MCF 10A (cell line): ENCODE results near the gene LONP1. TPM values are rescaled to one million over a fixed set of nuclear protein-coding genes. Genes with fewer than 3 reads are reported as not detected.

Experiments used
- BruUV-seq: library from RNA; stranded (reverse); fragments of 400-500 nt; replicated peaks from 2 replicates; lab custom pipeline; 2021; lab: Mats Ljungman, UMichigan
- CTCF ChIA-PET: fragments of 300-600 bp; sonication (Branson Sonifier 250); formaldehyde crosslinking; extraction: SDS; loops from one replicate; lab custom pipeline; 2021; ENCODE audit warnings: antibody characterized with exemption, inconsistent platforms; lab: Yijun Ruan, JAX
- POLR2A ChIA-PET: fragments of 300-600, 350-650 bp; sonication (Branson Sonifier 250); formaldehyde crosslinking; extraction: SDS; loops from one replicate; lab custom pipeline; 2020; ENCODE audit warnings: antibody characterized with exemption, inconsistent platforms; lab: Yijun Ruan, JAX
- DNase-seq: peaks from one replicate; pipeline ENCODE4 v3.0.0-alpha.2; 2018; ENCODE audit not compliant: unreplicated experiment
- H3K27ac Mint-ChIP-seq: one replicate; pipeline ENCODE4 v1.8.0; 2022; ENCODE audit warnings: mild to moderate bottlenecking, low read depth, mixed read lengths; ENCODE audit not compliant: unreplicated experiment
- H3K27me3 Mint-ChIP-seq: one replicate; pipeline ENCODE4 v1.8.0; 2022; ENCODE audit warnings: mixed read lengths; ENCODE audit not compliant: insufficient read depth, unreplicated experiment
- H3K36me3 Mint-ChIP-seq: one replicate; pipeline ENCODE4 v1.8.0; 2022; ENCODE audit warnings: mild to moderate bottlenecking, moderate library complexity, mixed read lengths; ENCODE audit not compliant: insufficient read depth, unreplicated experiment
- H3K4me1 Mint-ChIP-seq: one replicate; pipeline ENCODE4 v1.8.0; 2022; ENCODE audit warnings: mixed read lengths; ENCODE audit not compliant: insufficient read depth, unreplicated experiment
- H3K4me3 Mint-ChIP-seq: one replicate; pipeline ENCODE4 v1.8.0; 2022; ENCODE audit warnings: mild to moderate bottlenecking, moderate library complexity, mixed read lengths; ENCODE audit not compliant: unreplicated experiment
- H3K9me3 Mint-ChIP-seq: one replicate; pipeline ENCODE4 v1.8.0; 2022; ENCODE audit warnings: mixed read lengths; ENCODE audit not compliant: unreplicated experiment
- CTCF ChIP-seq: fragments of 200-600 bp; IDR thresholded peaks from one replicate; pipeline ENCODE4 v1.8.0; 2022; ENCODE audit warnings: antibody characterized with exemption, mild to moderate bottlenecking; ENCODE audit not compliant: unreplicated experiment
- intact Hi-C: fragments of 100-400 bp; cut with micrococcal nuclease; formaldehyde crosslinking; loops from 2 replicates; pipeline ENCODE4 v1.14.1; 2022
- total RNA-seq: library from RNA; stranded (reverse); gene quantifications from 2 replicates; pipeline ENCODE4 v1.2.3, GENCODE V29; 2022

LONP1 gene
- total RNA-seq, 1 experiment from 2014 or later: 219 TPM

- Mint-ChIP-seq H3K27ac (no peak overlapping the region), H3K4me3 (no peak overlapping the region), H3K4me1 (no peaks in the 10 kb centered on the region), H3K36me3 (peaks cover 85% of the 10 kb centered on the region), H3K27me3 (no peaks in the 10 kb centered on the region), H3K9me3 (no peaks in the 10 kb centered on the region)
- POLR2A ChIA-PET: interaction anchor here (0.9 kb wide), 1 partner anchor 23 kb away, joined by 4 read pairs; no protein-coding TSS in a partner anchor
- TF ChIP-seq CTCF: no peak
- intact Hi-C loops: loop anchor here (10.0 kb wide), 1 partner anchor 99 kb away; the partner anchor contains the start of gene DUS3L
- CTCF ChIA-PET: no interaction called here
- DNase-seq: no peak
- no TSS peak for BruUV-seq
Measured at GRCh38 chr19:5695649-5696195, 24.2 kb downstream of the LONP1 start.

DNA sequence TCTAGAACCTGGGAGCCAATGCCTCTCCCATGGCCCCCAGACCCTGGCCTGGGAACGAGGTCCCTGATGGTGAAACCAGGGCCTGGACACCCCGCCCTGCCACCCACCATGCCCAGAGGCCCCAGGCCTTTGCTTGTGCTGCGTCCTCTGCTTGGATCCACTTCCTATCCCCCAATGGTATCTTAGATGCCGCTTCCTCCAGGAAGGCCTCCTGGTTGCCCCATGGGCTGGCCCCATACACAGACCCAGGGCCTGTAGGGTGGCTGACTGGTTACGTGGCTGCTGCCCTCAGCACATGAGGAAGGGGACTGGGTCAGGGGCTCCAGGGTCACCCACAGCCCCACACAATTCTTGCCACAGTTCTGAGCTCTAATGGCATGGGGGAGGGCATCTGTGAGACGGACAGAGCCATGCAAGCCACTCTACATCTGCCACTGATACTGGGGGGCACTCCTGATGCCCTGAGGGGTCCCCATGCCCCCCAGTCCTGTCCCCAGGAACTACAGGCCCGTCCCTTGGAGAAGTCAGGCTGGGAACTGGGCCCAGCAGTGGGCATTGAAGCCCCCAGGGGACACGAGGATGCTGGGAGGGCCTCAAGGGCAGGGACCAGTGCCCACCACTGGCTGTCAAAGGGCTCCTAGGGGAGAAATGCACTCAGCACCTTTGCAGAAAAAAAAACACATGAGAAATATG is 24.8 kb downstream of the LONP1 start:
- peaks cover 88% of the 10 kb centered on the region for H3K36me3 Mint-ChIP-seq

GRCh38 chr19:5694167-5694955 is 25.6 kb downstream of the LONP1 start:
- no peak overlapping the region for H3K4me3 Mint-ChIP-seq
- peaks cover 89% of the 10 kb centered on the region for H3K36me3 Mint-ChIP-seq
- ChIA-PET CTCF (interaction anchor here (0.6 kb wide), 2 partner anchors 31 to 229 kb away, joined by 3 read pairs; no protein-coding TSS in a partner anchor), POLR2A (interaction anchor here (0.9 to 1.6 kb wide), 2 partner anchors 24 to 25 kb away, joined by 4 to 12 read pairs; no protein-coding TSS in a partner anchor)
- H3K9me3 Mint-ChIP-seq: no peaks in the 10 kb centered on the region
- H3K27ac Mint-ChIP-seq: peak overlapping the region; percentile 51
- H3K4me1 Mint-ChIP-seq: no peaks in the 10 kb centered on the region
- H3K27me3 Mint-ChIP-seq: no peaks in the 10 kb centered on the region
- no peak for TF ChIP-seq CTCF
- intact Hi-C loops: loop anchor here (10.0 kb wide), 1 partner anchor 100 kb away; the partner anchor contains the start of gene DUS3L
- no peak for DNase-seq
- no TSS peak for BruUV-seq

More for the DNA sequence above, 24.8 kb downstream of the LONP1 start:
- POLR2A ChIA-PET: interaction anchor here (0.9 kb wide), 1 partner anchor 24 kb away, joined by 4 read pairs; no protein-coding TSS in a partner anchor
- Mint-ChIP-seq H3K4me3 (no peak overlapping the region), H3K4me1 (no peaks in the 10 kb centered on the region), H3K27ac (no peak overlapping the region), H3K9me3 (no peaks in the 10 kb centered on the region), H3K27me3 (no peaks in the 10 kb centered on the region)
- no TSS peak for BruUV-seq
- no peak for DNase-seq
- CTCF ChIA-PET: interaction anchor here (0.6 kb wide), 2 partner anchors 32 to 229 kb away, joined by 3 read pairs; no protein-coding TSS in a partner anchor
- no peak for TF ChIP-seq CTCF
- intact Hi-C loops: loop anchor here (10.0 kb wide), 1 partner anchor 100 kb away; the partner anchor contains the start of gene DUS3L
